Measurements from ENCODE around the gene ZNF503.

ZNF503 gene

DNA sequence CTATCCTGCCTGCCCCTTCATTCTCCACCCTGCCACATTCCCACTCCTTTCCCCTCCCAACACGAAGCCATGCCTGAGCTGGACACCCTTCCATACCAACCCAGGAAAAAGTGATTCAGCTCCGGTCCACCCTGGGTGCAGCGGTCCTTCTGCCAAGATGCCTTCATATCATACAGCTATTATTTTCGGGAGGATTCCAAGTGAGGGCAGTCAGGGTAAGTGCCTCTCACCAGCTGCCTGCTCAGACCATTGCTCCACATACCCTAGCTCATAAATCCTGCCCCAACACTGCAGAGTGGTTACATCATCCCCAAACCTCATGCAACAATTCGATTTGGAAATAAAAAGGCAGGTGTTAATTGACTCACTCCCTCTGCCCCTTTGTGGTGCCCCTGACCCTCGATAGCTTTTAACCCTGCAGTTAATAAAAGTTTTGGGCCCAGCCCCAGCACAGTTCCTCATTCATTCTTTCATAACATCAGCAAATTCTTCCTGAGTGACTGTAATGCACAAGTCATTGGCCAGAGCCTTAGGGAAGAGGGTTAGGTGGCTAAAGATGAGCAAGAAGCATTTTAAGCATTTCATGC, 42.6 kb downstream of the ZNF503 start:
- H3K4me3 ChIP-seq (ENCODE audit: low read depth, low read length): no peak overlapping the region
- no peak for TF ChIP-seq CTCF (IDR thresholded peaks at IDR 0.05; ENCODE audit: low read depth, low read length)

DNA sequence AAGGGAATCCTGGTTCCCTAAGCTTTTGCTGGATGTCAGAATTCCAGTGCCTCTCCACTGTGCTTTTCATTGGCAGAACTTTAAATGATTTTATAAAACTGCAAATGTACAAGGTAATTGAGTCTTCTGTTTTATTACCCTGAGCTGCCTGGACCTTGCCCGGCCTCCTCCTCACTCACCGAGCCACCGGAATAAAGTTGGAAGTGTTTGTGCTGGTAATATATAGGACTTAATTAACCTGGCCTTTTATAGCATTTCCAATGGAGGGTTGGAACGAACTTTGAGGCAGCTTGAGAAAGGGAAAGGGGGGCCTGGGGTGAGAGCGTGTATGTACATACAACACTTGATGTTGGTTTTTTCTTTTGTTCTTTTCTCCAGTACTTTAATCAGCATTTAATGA, 43.4 kb downstream of the ZNF503 start:
- H3K4me3 ChIP-seq (ENCODE audit: low read depth, low read length): no peak overlapping the region
- no peak for TF ChIP-seq CTCF (IDR thresholded peaks at IDR 0.05; ENCODE audit: low read depth, low read length)

DNA sequence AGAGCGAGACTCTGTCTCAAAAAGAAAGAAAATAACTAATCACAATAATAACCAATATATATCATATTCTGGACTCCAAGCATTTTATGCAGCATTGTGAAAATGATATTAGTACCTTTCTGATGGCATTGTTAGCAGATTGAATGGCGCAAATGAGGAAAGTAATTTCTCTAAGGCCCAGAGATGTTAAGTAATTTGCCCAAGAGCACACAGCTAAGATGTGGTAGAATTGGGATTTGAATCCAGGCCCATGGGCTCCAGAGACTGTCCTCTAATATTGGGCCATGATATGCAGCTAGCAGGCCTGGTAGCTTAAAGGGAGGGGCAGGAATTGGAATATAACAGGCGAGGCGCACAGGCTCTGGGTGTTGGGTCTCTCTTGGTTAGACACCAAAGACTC, 44.1 kb downstream of the ZNF503 start:
- no peak for TF ChIP-seq CTCF (IDR thresholded peaks at IDR 0.05; ENCODE audit: low read depth, low read length)
- no peak overlapping the region for H3K4me3 ChIP-seq (ENCODE audit: low read depth, low read length)

DNA sequence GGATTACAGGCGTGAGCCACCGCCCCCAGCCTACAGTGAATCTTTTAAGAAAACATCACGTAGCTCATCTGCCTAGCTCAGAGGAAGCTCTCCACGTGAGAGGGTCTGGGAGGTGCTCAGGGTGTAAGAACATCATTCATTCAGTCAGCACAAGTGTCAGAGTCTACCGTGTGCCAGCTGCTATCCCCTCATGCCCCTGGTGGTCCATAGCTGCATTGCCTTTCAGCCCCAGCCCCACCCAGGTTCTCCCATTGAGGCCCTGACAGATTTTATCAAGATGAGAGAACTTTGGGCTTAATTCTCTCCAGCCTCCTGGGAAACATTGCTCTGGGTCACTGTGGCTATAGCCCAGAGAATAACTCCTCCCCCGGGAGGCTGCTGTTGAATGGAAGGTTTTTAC, 45.1 kb downstream of the ZNF503 start:
- no peak for TF ChIP-seq CTCF (IDR thresholded peaks at IDR 0.05; ENCODE audit: low read depth, low read length)
- no peak overlapping the region for H3K4me3 ChIP-seq (ENCODE audit: low read depth, low read length)

- no peak for TF ChIP-seq CTCF (IDR thresholded peaks at IDR 0.05; ENCODE audit: low read depth, low read length)
- no peak overlapping the region for H3K4me3 ChIP-seq (ENCODE audit: low read depth, low read length)
Measured at GRCh38 chr10:75355706-75356105, 45.9 kb downstream of the ZNF503 start.

GRCh38 chr10:75353183-75353582, 48.4 kb downstream of the ZNF503 start:
- no peak overlapping the region for H3K4me3 ChIP-seq (ENCODE audit: low read depth, low read length)
- no peak for TF ChIP-seq CTCF (IDR thresholded peaks at IDR 0.05; ENCODE audit: low read depth, low read length)

- no peak for TF ChIP-seq CTCF (IDR thresholded peaks at IDR 0.05; ENCODE audit: low read depth, low read length)
Measured at GRCh38 chr10:75352650-75353049, 48.9 kb downstream of the ZNF503 start.

More at GRCh38 chr10:75352650-75353049, 48.9 kb downstream of the ZNF503 start:
- H3K4me3 ChIP-seq (ENCODE audit: low read depth, low read length): no peak overlapping the region
